Aorta (tissue), 5 donors: ENCODE results near the gene IL17RE. TPM values are rescaled to one million over a fixed set of nuclear protein-coding genes. Genes with fewer than 3 reads are reported as not detected.
"Not testable (repeated sequence)": the region's sequence is repeated elsewhere in the genome, so short reads cannot be mapped to it uniquely, and the experiment has no call there.

Experiments
- ATAC-seq: fragments of 200-7000 bp; cut with Tn5 transposase; one replicate; pipeline ENCODE4 v1.9.1; 2022; ENCODE audit warnings: moderate library complexity; ENCODE audit not compliant: low FRiP score
- DNase-seq, 2 donors: peaks; one replicate each; pipeline ENCODE4 v3.0.0-alpha.2; 2020
- H3K27ac ChIP-seq, 2 donors: one replicate each; pipeline ENCODE4 v1.5.1; 2013; ENCODE audit warnings: low read length in 2 of 2, mild to moderate bottlenecking in 2 of 2, moderate library complexity in 2 of 2, control low read depth in 1 of 2, inconsistent platforms in 1 of 2, low read depth in 1 of 2
- H3K27me3 ChIP-seq, 2 donors: one replicate each; pipeline ENCODE4 v1.6.1; 2013; ENCODE audit warnings: control low read depth in 1 of 2, low read length in 1 of 2, mild to moderate bottlenecking in 1 of 2, moderate library complexity in 1 of 2; ENCODE audit not compliant: insufficient read depth in 2 of 2, control insufficient read depth in 1 of 2
- H3K36me3 ChIP-seq, 2 donors: one replicate each; pipeline ENCODE4 v1.6.1; 2013; ENCODE audit warnings: control low read depth in 1 of 2, low read length in 1 of 2, mild to moderate bottlenecking in 1 of 2; ENCODE audit not compliant: insufficient read depth in 2 of 2, control insufficient read depth in 1 of 2
- H3K4me1 ChIP-seq, 2 donors: one replicate each; pipeline ENCODE4 v1.6.1; 2013; ENCODE audit warnings: low read length in 2 of 2, control low read depth in 1 of 2, mild to moderate bottlenecking in 1 of 2, moderate library complexity in 1 of 2; ENCODE audit not compliant: insufficient read depth in 2 of 2, control insufficient read depth in 1 of 2
- H3K4me3 ChIP-seq, 2 donors: one replicate each; pipeline ENCODE4 v1.5.1; 2013; ENCODE audit warnings: low read length in 2 of 2, control low read depth in 1 of 2, mild to moderate bottlenecking in 1 of 2
- H3K9me3 ChIP-seq: one replicate; pipeline ENCODE4 v1.6.1; 2013; ENCODE audit warnings: mild to moderate bottlenecking, low read length; ENCODE audit not compliant: control insufficient read depth
- WGBS, 2 donors: extraction: QIAGEN DNeasy Blood & Tissue Kit; methylation state at CpG; one replicate each; pipeline ENCODE4 v1.1.7; 2013; 5-methylcytosine and 5-hydroxymethylcytosine counted together
- intact Hi-C, 2 donors: fragments of 100-400 bp; cut with DNase I; formaldehyde crosslinking; loops; one replicate each; pipeline versions ENCODE4 v1.14.2 to v1.15.0; 2022
- polyA plus RNA-seq, 2 donors: library from polyadenylated mRNA; stranded (reverse); fragments of 200-250 nt; gene quantifications; one replicate each; pipeline ENCODE4 v1.2.3, GENCODE V29; 2013
- total RNA-seq, 2 donors: library from RNA; stranded (reverse); fragmentation: NEBNext Ultra II Directional; extraction: Animal tissue kit (Norgen Biotek cat#: 25700); gene quantifications; one replicate each; pipeline ENCODE4 v1.2.1, GENCODE V29; 2021
- donor health status: healthy with polysubstance abuse.
- donor health status: Bipolar disorder and iron deficiency.
- donor health status: DM: no; HTN: no; CAD: no.
- donor health status: DM: no; HTN: no; CAD: no.
- donor health status: DM: yes; HTN: yes; CAD: no.

Gene IL17RE
- total and polyA plus RNA-seq, 4 donors: 7.0 to 14.5 (median 12.3) TPM

DNA sequence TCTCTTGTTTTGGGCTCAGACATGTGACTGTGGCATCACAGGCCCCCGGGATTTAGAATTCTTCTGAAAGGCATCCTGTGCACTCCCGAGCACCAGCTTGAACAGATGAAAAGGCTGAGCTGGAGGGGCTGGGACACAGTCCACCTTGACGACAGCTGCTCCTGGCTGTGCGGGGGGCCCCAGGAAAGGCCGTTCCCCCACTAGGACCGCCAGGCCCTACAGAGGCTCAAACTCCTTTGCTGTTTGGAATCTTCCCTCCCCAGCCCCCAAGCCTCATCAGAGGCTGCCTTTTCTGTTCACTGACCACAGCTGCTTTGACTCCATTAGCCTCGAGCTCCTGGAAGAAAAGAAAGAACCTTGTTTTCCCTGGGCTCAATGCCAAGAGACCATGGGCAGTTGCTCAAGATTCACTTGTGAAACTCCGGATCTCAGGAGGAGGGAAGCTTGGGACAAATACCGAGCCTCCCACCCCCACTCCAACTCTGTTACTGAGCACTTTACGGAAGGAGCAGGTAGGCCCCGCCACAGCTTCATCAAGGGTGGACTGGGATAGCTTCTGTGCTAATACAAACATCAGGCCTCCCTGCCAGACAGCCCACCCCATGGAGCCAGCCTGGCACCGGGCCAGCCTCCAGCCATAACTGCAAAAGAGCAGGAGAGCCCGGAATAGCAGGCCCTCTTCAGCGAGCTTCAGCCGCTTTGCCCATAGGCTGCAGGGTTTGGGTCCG, 38.3 kb upstream of the IL17RE start:
- H3K9me3 ChIP-seq: no peaks in the 10 kb centered on the region
- DNase-seq (peak; percentile 69 to 85), ATAC-seq (no peak)
- intact Hi-C loops: no loop called here
- no peaks in the 10 kb centered on the region for H3K36me3 ChIP-seq
- no peaks in the 10 kb centered on the region for H3K4me1 ChIP-seq
- no peak overlapping the region for H3K27ac ChIP-seq
- no peaks in the 10 kb centered on the region for H3K27me3 ChIP-seq
- WGBS, 2 donors: 31 to 39% methylated on average over 16 of the region's 16 CpGs
- H3K4me3 ChIP-seq: no peak overlapping the region

DNA sequence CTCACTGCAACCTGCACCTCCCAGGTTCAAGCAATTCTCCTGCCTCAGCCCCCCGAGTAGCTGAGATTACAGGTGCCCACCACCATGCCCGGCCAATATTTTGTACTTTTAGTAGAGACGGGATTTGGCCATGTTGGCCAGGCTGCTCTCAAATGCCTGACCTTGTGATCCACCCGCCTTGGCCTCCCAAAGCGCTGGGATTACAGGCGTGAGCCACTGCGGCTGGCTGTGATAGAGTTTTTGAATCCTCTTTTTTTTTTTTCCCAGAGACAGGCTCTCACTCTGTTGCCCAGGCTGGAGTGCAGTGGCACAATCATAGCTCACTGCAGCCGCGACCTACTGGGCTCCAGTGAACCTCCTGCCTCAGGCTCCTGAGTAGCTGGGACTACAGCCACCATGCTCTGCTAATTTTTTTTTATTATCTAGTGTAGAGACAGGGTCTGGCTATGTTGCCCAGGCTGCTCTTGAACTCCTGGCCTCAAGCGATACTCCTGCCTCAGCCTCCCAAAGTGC, 37.5 kb upstream of the IL17RE start:
- H3K4me3 ChIP-seq, H3K36me3 ChIP-seq, H3K27ac ChIP-seq, H3K4me1 ChIP-seq, H3K9me3 ChIP-seq, H3K27me3 ChIP-seq, ATAC-seq, intact Hi-C loops: not testable (repeated sequence)
- 90 to 94% methylated on average over 10 of the region's 10 CpGs for WGBS, 2 donors
- DNase-seq: peak in 1 of 2 donors; percentile 53

GRCh38 chr3:9866639-9867038, 36.0 kb upstream of the IL17RE start:
- intact Hi-C loops: no loop called here
- no peaks in the 10 kb centered on the region for H3K9me3 ChIP-seq
- H3K27me3 ChIP-seq: no peaks in the 10 kb centered on the region
- DNase-seq (peak; percentile 57 to 77), ATAC-seq (no peak)
- WGBS, 2 donors: 51% methylated on average over 8 of the region's 8 CpGs
- H3K4me1 ChIP-seq: no peaks in the 10 kb centered on the region
- H3K4me3 ChIP-seq: no peak overlapping the region
- H3K27ac ChIP-seq: peak overlapping the region; percentile 51 to 66
- H3K36me3 ChIP-seq: no peaks in the 10 kb centered on the region

- Histone ChIP-seq H3K9me3 (no peaks in the 10 kb centered on the region), H3K36me3 (no peaks in the 10 kb centered on the region), H3K4me3 (no peak overlapping the region), H3K27me3 (no peaks in the 10 kb centered on the region), H3K27ac (peak overlapping the region in 1 of 2 donors; percentile 66), H3K4me1 (no peaks in the 10 kb centered on the region)
- no peak for ATAC-seq
- DNase-seq: no peak
- intact Hi-C loops: no loop called here
- WGBS, 2 donors: 92 to 96% methylated on average over 12 of the region's 12 CpGs
Measured at GRCh38 chr3:9867106-9867505, 35.5 kb upstream of the IL17RE start.

- no peak overlapping the region for H3K4me3 ChIP-seq
- H3K9me3 ChIP-seq: no peaks in the 10 kb centered on the region
- DNase-seq (no peak), ATAC-seq (no peak)
- intact Hi-C loops: no loop called here
- H3K36me3 ChIP-seq: no peaks in the 10 kb centered on the region
- 71 to 76% methylated on average over 5 of the region's 5 CpGs for WGBS, 2 donors
- H3K27me3 ChIP-seq: no peaks in the 10 kb centered on the region
- H3K27ac ChIP-seq: no peak overlapping the region
- H3K4me1 ChIP-seq: no peaks in the 10 kb centered on the region
Measured at GRCh38 chr3:9869955-9870354, 32.7 kb upstream of the IL17RE start.

DNA sequence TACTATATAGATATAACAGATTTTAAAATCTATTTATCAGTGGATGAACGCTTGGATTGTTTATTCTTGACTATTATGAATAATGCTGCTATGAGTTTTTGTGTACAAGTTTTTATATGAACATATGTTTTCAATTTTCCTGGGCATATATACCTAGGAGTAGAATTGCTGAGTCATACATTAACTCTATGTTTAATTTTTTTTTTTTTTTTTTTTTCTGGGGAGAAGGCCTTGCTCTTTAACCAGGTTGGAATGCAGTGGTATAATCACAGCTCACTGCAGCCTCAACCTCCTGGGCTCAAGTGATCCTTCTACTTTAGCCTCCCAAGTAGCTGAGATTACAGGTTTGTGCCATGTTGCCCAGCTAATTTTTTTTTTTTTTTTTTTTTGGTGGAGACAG, 31.7 kb upstream of the IL17RE start:
- no peak overlapping the region for H3K27ac ChIP-seq
- no peaks in the 10 kb centered on the region for H3K4me1 ChIP-seq
- intact Hi-C loops: no loop called here
- no peaks in the 10 kb centered on the region for H3K27me3 ChIP-seq
- DNase-seq (no peak), ATAC-seq (no peak)
- 44 to 92% methylated on average over 1 of the region's 1 CpG for WGBS, 2 donors
- H3K36me3 ChIP-seq: no peaks in the 10 kb centered on the region
- H3K9me3 ChIP-seq: no peaks in the 10 kb centered on the region
- no peak overlapping the region for H3K4me3 ChIP-seq

DNA sequence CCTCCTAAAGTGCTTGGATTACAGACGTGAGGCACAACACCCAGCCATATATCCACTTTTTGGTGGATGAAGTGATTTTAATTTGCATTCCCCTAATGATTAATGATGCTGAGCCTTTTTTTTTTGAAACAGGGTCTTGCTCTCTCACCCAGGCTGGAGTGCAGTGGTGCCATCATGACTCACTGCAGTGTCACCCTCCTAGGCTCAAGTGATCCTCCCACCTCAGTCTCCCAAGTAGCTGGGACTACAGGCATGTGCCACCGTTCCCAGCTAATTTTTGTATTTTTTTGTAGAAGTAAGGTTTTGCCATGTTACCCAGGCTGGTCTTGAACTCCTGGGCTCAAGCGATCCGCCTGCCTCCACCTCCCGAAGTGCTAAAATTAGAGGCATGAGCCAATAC, 30.6 kb upstream of the IL17RE start:
- intact Hi-C loops, H3K27ac ChIP-seq, DNase-seq, H3K4me3 ChIP-seq, H3K36me3 ChIP-seq, H3K4me1 ChIP-seq, H3K9me3 ChIP-seq, H3K27me3 ChIP-seq, ATAC-seq: not testable (repeated sequence)
- 94 to 96% methylated on average over 5 of the region's 5 CpGs for WGBS, 2 donors

- Histone ChIP-seq H3K4me3 (no peak overlapping the region), H3K27ac (no peak overlapping the region), H3K27me3 (no peaks in the 10 kb centered on the region), H3K9me3 (no peaks in the 10 kb centered on the region), H3K36me3 (no peaks in the 10 kb centered on the region), H3K4me1 (no peaks in the 10 kb centered on the region)
- ATAC-seq (no peak), DNase-seq (no peak)
- intact Hi-C loops: no loop called here
Measured at GRCh38 chr3:9875448-9875847, 27.2 kb upstream of the IL17RE start.

DNA sequence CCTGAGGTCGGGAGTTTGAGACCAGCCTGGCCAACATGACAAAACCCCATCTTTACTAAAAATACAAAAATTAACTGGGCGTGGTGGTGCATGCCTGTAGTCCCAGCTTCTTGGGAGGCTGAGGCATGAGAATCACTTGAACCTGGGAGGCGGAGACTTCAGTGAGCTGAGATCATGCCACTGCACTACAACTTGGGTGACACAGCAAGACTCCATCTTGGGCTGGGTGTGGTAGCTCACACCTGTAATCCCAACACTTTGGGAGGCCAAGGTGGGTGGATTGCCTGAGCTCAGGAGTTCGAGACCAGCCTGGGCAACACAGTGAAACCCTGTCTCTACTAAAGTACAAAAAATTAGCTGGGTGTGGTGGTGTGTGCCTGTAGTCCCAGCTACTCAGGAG, 26.4 kb upstream of the IL17RE start:
- H3K27me3 ChIP-seq, H3K4me1 ChIP-seq, H3K9me3 ChIP-seq, ATAC-seq, H3K27ac ChIP-seq, H3K4me3 ChIP-seq, H3K36me3 ChIP-seq, intact Hi-C loops: not testable (repeated sequence)
- peak in 1 of 2 donors; percentile 8 for DNase-seq
- 87 to 89% methylated on average over 4 of the region's 4 CpGs for WGBS, 2 donors
